Gastroesophageal sphincter (tissue), 3 donors: ENCODE results near the gene TSC22D2.

ENCODE experiments used
- CTCF ChIP-seq, 4 experiments: fragments of 200-600 bp in 2 of 4; fragments of 450-650 bp in 2 of 4; sonication (generic) in 1 of 4; IDR thresholded peaks; one replicate each; pipeline ENCODE4 v1.5.1; 2017 to 2019; ENCODE audit warnings: antibody characterized with exemption in 4 of 4, mild to moderate bottlenecking in 2 of 4, moderate library complexity in 2 of 4
- POLR2A ChIP-seq, 2 donors: fragments of 450-650 bp; IDR thresholded peaks; one replicate each; pipeline ENCODE4 v1.6.1; 2017; ENCODE audit warnings: antibody characterized with exemption in 2 of 2, mild to moderate bottlenecking in 2 of 2, moderate library complexity in 1 of 2

GRCh38 chr3:150373234-150373875, 34.7 kb upstream of the TSC22D2 start:
- no peak for TF ChIP-seq CTCF (IDR thresholded peaks at IDR 0.05)
- no peak for TF ChIP-seq POLR2A (IDR thresholded peaks at IDR 0.05)
